ENCODE measurements around the gene CR1. TPM values are rescaled to one million over a fixed set of nuclear protein-coding genes. Genes with fewer than 3 reads are reported as not detected.
"Not testable (repeated sequence)": the region's sequence is repeated elsewhere in the genome, so short reads cannot be mapped to it uniquely, and the experiment has no call there.

Gene CR1
- total RNA-seq, 2 experiments from 2014 or later = 0.08 TPM; not detected in 1

DNA sequence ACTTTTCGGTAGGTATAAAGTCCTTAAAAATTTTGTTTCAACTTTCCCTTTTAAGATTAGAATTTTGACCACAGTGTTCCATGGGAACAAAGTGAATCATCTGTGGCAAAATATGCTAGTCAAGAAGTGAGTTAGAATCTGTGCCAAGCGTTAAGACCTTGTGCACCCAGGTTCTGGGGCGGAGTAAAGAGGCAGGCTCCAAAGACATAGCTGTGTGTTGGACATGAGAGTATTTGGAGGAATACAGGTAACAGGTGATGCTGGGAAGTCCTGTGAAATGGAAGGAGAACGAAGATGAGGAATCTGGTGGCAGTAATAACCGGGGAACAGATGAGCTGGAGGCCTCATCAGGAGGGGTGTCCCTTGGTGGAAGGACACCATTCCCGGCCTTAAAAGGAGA is 138.3 kb downstream of the CR1 start:
- CTCF ChIA-PET, POLR2A ChIA-PET: not testable (repeated sequence)

GRCh38 chr1:207635569-207636186 is 139.7 kb downstream of the CR1 start:
- POLR2A ChIA-PET, CTCF ChIA-PET: not testable (repeated sequence)

DNA sequence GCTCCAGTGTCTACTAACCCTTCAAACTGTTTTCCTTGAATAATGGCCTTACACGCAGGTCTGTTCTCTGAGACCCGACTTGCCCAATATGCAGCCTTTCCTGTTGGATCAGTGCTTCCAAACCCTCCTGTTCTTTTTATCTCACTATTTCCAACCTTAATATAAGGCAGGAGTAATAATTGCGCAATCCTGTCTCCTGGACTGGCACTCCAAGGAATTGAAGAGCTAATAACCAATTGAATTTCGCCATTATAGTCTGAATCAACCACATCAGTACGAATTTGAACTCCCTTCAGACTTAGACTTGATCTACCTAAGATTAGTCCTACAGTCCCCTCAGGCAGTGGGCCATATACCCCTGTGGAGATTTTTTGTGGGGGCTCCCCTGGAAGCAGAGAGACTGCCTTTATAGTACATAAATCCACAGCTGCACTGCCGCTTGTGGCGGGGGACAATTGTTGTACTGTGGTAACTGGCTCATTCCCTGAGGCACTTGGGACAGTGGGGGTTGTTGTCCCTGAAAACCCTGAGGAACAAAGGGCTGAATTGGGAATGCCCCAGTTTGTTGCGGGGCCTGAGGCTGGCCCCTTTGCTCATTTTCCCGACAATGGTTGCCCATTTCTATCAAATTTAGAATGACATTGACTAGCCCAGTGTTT is 142.7 kb downstream of the CR1 start:
- CTCF ChIA-PET = not testable (repeated sequence)

DNA sequence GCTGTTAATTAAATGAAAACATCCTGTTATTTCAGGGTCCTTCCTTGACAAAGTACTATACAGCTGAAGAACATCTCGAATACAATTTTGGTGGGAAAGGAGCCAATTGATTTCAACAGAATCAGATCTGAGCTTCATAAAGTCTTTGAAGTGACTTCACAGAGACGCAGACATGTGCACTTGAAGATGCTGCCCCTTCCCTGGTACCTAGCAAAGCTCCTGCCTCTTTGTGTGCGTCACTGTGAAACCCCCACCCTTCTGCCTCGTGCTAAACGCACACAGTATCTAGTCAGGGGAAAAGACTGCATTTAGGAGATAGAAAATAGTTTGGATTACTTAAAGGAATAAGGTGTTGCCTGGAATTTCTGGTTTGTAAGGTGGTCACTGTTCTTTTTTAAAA is 143.4 kb downstream of the CR1 start:
- CTCF ChIA-PET, POLR2A ChIA-PET: not testable (repeated sequence)

More for the DNA sequence above, 142.7 kb downstream of the CR1 start:
- POLR2A ChIA-PET = not testable (repeated sequence)

- ChIA-PET POLR2A (no interaction called here), CTCF (no interaction called here)
These were observed 148.4 kb downstream of the CR1 start for GRCh38 chr1:207644166-207644851.

- POLR2A ChIA-PET = no interaction called here
- CTCF ChIA-PET = no interaction called here
These were observed 149.1 kb downstream of the CR1 start, which contains the start of gene CR1L for GRCh38 chr1:207644852-207645634. Gene CR1L (plus strand): TSS chr1:207645133. CDS start chr1:207645234, 101 bp downstream.

DNA sequence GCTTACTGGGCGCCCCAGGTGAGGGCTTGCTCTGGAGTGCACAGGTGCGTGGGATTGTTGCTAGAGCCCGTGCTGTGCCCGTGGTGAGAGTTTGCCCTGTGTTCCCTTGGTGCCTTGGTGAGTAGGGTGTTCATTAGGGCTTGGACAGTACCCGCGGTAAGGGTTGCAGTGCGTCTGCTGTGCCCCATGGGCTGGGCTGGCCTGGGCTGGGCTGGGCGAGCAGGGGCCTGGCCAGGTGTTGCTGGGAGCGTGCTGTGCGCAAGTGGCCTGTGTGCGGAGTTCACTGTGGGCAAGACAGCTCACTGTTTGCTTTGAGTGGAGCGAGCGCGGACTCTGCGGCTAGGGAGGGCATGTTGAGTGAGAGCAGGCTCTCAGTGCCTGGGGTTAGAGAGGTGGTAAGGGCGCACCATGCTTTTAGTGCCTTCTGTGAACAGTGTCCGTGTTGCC is 149.7 kb downstream of the CR1 start:
- ChIA-PET CTCF (no interaction called here), POLR2A (no interaction called here)

DNA sequence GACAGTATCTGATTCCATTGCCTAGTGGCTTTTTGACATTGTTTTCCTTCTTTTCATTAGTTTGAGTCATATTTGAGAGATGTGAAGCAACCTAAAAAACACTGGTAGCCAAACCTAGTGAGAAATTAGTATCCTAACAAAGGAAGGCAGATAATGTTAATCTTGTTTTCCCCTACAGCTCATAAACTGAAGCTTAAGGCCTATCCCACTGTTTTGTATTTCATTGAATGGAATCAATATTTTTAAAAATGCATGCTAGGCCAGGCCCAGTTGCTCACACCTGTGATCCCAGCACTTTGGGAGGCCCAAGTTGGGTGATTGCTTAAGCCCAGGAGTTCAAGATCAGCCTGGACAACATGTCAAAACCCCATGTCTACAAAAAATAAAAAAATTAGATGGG is 150.2 kb downstream of the CR1 start:
- CTCF ChIA-PET = interaction anchor here (0.6 kb wide), 1 partner anchor 205 kb away, joined by 3 read pairs; no protein-coding TSS in a partner anchor
- POLR2A ChIA-PET = no interaction called here

GRCh38 chr1:207646944-207647579 is 151.1 kb downstream of the CR1 start:
- CTCF ChIA-PET = no interaction called here
- POLR2A ChIA-PET = no interaction called here

GRCh38 chr1:207647671-207648333 is 151.8 kb downstream of the CR1 start:
- CTCF ChIA-PET = interaction anchor here (0.7 kb wide), 1 partner anchor 65 kb away, joined by 4 read pairs; no protein-coding TSS in a partner anchor

DNA sequence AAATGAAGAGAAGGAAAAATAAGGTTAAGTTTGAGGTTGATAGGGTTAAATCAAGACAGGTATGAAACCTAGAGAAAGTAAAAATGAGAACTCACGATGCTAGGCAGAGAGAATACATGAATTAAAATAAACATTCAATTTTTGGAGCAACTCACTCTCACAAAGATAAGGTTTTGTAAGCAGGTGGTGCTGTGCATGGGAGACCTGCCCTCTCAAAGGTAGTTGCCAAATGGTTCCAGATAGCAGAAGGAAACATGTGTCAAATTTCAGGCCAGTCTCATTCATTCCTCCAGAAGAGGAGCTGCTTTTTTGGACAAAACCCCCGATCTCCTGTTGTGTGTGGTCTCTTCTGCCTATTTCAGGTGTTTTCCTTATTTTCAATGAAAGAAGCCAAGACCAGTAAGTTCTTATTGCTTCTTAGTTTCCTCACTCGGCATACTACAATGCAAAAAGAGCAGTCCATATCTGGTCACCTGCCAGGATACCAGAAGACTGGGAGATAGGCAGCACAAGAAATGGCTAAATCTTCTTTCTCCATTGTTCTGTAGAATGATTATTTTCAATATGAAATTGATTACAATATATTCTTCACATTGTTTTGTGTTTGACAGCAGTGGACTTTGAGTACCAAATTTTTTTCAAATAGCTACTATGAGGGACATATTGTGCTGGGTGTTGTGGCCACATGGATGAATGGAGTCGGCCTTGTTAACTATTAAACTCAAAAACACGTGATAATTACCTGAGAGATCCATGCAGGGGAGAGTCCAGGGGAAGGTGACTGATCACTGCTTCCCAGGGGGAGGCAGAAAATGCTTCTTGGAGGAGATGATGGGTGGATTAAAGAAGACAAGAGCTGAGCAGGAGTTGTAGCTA is 152.6 kb downstream of the CR1 start:
- POLR2A ChIA-PET = no interaction called here
- CTCF ChIA-PET = no interaction called here

More at GRCh38 chr1:207647671-207648333, 151.8 kb downstream of the CR1 start:
- POLR2A ChIA-PET = no interaction called here

DNA sequence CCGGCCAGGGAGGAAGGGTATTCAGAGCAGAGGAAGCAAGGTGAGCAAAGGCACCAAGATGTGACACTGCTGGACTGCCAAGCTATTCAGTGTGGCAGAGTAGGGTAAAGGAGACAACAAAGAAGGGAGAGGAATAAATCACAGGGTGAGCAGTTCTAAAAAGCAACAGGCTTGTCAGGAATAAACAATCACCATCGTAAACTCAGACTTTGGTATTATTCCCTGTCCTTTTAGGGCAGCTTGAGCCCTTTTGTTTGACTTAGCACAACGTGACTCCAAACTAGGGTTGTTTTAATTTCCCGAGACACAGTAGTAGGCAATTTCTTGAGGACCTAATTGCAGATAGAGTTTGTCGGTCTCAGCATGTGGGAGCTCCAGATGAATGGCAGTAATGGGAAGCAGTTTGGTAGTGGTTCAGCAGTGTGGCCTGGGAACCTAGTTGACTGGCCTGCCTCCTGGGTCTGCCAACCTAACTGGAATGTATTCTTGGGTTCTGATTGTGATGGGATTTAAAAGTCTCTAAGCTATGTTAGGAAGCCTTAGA is 153.3 kb downstream of the CR1 start:
- ChIA-PET POLR2A (no interaction called here), CTCF (no interaction called here)

GRCh38 chr1:207649865-207650580 is 154.1 kb downstream of the CR1 start:
- CTCF ChIA-PET = no interaction called here
- POLR2A ChIA-PET = no interaction called here

- POLR2A ChIA-PET = no interaction called here
- CTCF ChIA-PET = no interaction called here
These were observed 155.6 kb downstream of the CR1 start for GRCh38 chr1:207651583-207651982.

DNA sequence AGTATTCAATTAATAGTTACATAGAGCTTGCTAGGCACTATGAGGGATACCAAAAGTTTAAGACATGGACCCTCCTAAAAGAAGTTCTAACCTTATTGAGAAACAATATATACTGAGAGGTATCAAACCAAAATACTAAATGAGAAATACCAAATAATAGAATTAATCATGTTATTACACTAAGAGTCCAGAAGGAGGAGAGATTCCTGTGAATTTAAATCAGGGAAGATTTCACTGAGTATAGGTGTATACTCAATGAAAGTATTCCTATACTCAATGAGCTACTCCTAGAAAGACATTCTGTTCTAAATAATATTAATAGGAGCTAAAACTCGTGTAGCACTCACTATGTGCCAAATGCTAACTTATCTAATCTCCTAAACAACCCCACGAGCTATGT is 158.4 kb downstream of the CR1 start:
- CTCF ChIA-PET = no interaction called here
- POLR2A ChIA-PET = no interaction called here

- CTCF ChIA-PET = no interaction called here
- POLR2A ChIA-PET = no interaction called here
These were observed 162.5 kb downstream of the CR1 start for GRCh38 chr1:207658408-207658807.

- CTCF ChIA-PET = no interaction called here
- POLR2A ChIA-PET = no interaction called here
These were observed 163.0 kb downstream of the CR1 start for GRCh38 chr1:207658904-207659485.

Measured in activated CD8-positive, alpha-beta memory T cell treated with anti-CD3 and anti-CD28 coated beads for 36 hours (primary cell).